T47D (cell line): ENCODE results near the gene TUSC2.
A peak's percentile ranks its signal among the peaks of the same experiment; 100 is the strongest.

ENCODE experiments used
- DNase-seq, 2 experiments: peaks; one replicate each; pipeline versions ENCODE4 v3.0.0 to v3.0.0-alpha.2; 2011 to 2012; ENCODE audit warnings: low read depth in 1 of 2, low spot score in 1 of 2
- JUND ChIP-seq: IDR thresholded peaks from 2 replicates; pipeline ENCODE4 v1.6.1; 2012; ENCODE audit warnings: low read depth
- in situ Hi-C: cut with HindIII; loops from 2 replicates; pipeline ENCODE4 v1.10.0; 2016; ENCODE audit warnings: low sequenced_read_pairs, low pct_unique_long_range_greater_than_20kb

Gene TUSC2

DNA sequence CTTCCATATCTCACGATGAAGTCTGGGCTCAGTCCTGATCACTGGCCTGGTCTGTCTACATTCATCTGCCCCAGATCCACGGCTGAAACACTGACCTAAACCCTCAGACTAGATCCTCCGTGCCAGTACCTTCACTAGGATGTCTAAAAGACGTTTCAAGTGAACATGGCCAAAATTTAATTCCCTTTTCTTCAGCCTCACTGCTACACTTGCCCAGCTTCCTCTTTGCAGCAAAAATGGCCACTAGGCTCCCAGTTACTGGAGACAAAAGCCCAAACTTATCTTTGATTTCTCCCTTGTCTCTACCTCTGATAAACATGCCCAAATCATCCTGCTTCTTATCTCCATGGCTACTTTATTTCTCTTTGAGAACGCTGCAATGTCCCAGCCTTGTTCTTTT lies 10.9 kb upstream of the TUSC2 start:
- in situ Hi-C loops: no loop called here
- DNase-seq: no peak
- TF ChIP-seq JUND: no peak

DNA sequence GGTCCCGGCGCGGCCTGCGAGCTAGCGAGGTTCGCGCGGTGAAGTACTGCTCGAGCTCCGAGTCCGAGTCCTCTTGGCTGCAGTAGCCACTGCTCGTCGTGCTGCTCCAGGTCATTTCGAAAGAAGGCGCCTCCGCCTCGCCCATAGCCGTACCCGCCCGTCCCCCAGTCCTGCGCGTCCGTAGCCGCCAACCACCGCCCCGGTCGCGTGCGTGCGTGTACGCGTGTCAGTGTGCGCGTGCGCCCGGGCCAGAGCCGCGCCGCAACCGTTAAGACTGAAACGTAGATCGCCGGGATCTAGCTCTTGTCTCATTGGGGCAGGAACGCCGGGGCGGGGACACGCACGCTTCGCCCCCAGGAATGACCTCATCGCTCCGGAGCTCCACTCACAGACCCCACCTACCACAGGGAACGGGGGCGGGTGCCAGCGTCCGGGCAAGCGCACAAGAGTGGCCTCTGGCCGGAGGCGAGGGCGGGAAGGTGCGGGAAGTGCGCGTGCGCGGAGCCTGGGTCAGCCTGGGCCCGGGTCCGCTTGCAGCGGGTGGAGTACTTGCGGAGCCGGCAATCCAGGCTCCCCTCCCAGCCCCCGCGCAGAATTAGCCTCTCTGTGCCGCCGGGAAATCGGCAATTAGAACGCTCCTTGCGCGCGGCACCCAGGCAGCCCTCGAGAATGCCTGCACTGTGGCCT lies 9.3 kb upstream of the TUSC2 start:
- no peak for TF ChIP-seq JUND
- peak; percentile 97 to 98 for DNase-seq
- in situ Hi-C loops: no loop called here

GRCh38 chr3:50336452-50337174 lies 8.6 kb upstream of the TUSC2 start:
- peak in 1 of 2 experiments; percentile 58 for DNase-seq
- TF ChIP-seq JUND: no peak
- in situ Hi-C loops: no loop called here

DNA sequence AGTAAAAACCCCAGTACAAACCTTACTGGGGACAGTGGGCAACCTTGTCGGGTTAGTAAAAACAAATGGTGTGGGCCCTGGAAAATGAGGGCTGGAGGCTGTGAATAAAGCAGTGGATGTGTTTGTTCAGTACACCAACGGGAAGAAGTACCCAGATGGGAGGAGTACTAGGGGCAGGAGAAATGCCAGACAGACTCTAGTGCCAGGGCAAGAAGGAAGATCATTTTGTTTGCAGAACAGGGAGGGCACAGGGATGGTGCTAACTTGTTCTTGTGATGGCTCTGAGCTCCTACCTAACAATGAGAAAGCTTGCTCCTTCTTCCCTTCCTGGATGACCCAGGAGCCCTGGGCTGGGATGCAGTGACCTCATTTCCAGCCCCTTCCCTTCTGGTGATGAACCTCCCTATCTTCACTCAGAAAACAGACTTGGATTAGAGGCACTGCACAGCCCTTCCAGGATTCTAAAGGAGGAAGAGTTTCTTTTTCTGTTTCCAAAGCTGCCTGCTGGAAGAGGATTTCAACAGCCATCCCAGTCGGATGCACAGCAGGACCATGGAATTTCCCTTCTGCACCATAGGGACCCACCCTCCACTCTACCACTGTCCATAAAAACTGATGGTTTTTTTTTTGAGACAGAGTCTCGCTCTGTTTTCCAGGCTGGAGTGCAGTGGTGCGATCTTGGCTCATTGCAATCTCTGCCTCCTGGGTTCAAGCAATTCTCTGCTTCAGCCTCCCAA lies 6.5 kb upstream of the TUSC2 start:
- in situ Hi-C loops: no loop called here
- DNase-seq: no peak
- TF ChIP-seq JUND: no peak

- in situ Hi-C loops: no loop called here
- DNase-seq: no peak
- TF ChIP-seq JUND: no peak
Measured at GRCh38 chr3:50333744-50334328, 5.8 kb upstream of the TUSC2 start.

GRCh38 chr3:50331364-50331907 lies 3.4 kb upstream of the TUSC2 start:
- in situ Hi-C loops: no loop called here

GRCh38 chr3:50330330-50330729 lies 2.3 kb upstream of the TUSC2 start:
- in situ Hi-C loops: no loop called here
- no peak for TF ChIP-seq JUND
- no peak for DNase-seq

More at GRCh38 chr3:50331364-50331907, 3.4 kb upstream of the TUSC2 start:
- TF ChIP-seq JUND: no peak
- no peak for DNase-seq

DNA sequence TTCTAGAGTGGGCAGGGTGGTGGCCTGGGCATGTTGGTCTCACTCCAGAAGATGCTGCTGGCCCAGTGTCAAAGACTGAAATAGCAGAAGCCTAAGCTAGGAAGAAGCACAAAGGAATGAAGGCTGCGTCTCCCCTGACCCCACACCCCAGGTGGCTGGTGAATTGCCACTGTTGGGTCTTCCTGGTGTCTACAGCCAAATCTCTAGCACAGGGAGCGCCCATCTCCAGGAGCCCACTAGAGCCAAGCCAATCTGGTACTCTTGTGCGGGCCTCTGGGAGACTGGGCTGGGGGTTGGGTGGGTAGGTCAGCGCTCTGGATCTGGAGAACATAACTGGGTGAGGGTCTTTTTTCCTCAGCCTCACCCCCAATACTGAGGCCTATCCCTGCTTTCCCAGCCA lies 894 bp downstream of the TUSC2 start:
- DNase-seq: no peak
- TF ChIP-seq JUND: no peak
- in situ Hi-C loops: no loop called here

- in situ Hi-C loops: no loop called here
- DNase-seq: no peak
- no peak for TF ChIP-seq JUND
Measured at GRCh38 chr3:50326182-50326541, 1.9 kb downstream of the TUSC2 start.

GRCh38 chr3:50325497-50326181 lies 2.4 kb downstream of the TUSC2 start:
- no peak for TF ChIP-seq JUND
- in situ Hi-C loops: no loop called here
- DNase-seq: no peak

DNA sequence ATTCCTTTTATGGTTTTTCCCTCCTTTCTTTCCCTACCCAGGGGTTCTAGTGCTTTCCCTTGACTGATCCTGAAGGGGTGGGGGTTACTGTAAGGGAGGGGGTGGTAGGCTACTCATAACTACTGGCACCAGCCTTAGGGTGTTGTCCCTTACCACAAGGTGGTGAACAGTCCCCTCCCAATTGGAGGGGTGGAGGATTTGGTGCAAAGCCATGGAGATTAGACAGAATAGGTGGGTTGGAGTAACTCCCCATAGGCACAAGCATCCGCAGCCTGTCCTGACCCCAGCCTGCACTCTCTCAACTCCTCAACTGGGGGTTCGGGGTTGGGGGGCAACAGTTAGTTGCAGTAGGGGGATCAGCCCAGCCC lies 2.9 kb downstream of the TUSC2 start:
- no peak for TF ChIP-seq JUND
- DNase-seq: no peak
- in situ Hi-C loops: no loop called here

GRCh38 chr3:50324351-50325112 lies 3.5 kb downstream of the TUSC2 start:
- peak; percentile 54 to 69 for DNase-seq
- TF ChIP-seq JUND: no peak
- in situ Hi-C loops: no loop called here
